HCT116 (cell line): Measurements from ENCODE around the gene KMT5C. TPM values are rescaled to one million over a fixed set of nuclear protein-coding genes. Genes with fewer than 3 reads are reported as not detected.

Experiments used
- ATAC-seq: fragments of 200-7000 bp; cut with Tn5 transposase; 2 replicates; pipeline ENCODE4 v1.9.1; 2020; ENCODE audit warnings: mild to moderate bottlenecking, moderate library complexity
- BruUV-seq: library from RNA; stranded (reverse); fragments of 400-500 nt; replicated peaks from 2 replicates; lab custom pipeline; 2021; lab: Mats Ljungman, UMichigan
- CTCF ChIA-PET: fragments of 300-600 bp; sonication (Branson Sonifier 250); formaldehyde crosslinking; loops from one replicate; lab custom pipeline; 2021; ENCODE audit warnings: antibody characterized with exemption; lab: Charles Lee
- POLR2A ChIA-PET: fragments of 300-600, 350-600 bp; sonication (Branson Sonifier 250); formaldehyde crosslinking; loops from one replicate; lab custom pipeline; 2021; ENCODE audit warnings: antibody characterized with exemption; lab: Charles Lee
- RAD21 ChIA-PET, 2 experiments: fragments of 300-600 bp; sonication (Branson Sonifier 250); formaldehyde crosslinking; loops; one replicate each; lab custom pipeline; 2023; ENCODE audit warnings: low total read pairs in 2 of 2; ENCODE audit not compliant: uncharacterized antibody in 2 of 2, unreplicated experiment in 2 of 2, low non-redundant PET in 1 of 2; lab: Charles Lee
- DNase-seq: peaks from one replicate; pipeline ENCODE4 v3.0.0-alpha.2; 2010; ENCODE audit warnings: low read depth, low spot score
- H2AFZ ChIP-seq: fragments of 200-600 bp; shearing (Covaris generic), sonication (generic); 2 replicates; pipeline ENCODE4 v1.6.1; 2017; ENCODE audit warnings: low read depth, mixed run types, mixed read lengths, antibody characterized with exemption, low read length; ENCODE audit not compliant: poor library complexity, severe bottlenecking
- H3K27ac ChIP-seq: 2 replicates; pipeline ENCODE4 v1.5.1; 2012; ENCODE audit warnings: low read depth, low read length
- H3K27me3 ChIP-seq: fragments of 200-600 bp; sonication (generic); 2 replicates; pipeline ENCODE4 v1.6.1; 2016; ENCODE audit warnings: mixed run types, low read length, mixed read lengths; ENCODE audit not compliant: insufficient read depth
- H3K36me3 ChIP-seq, 2 experiments: fragments of 200-500 bp in 1 of 2; fragments of 200-600 bp in 1 of 2; sonication (Bioruptor generic) in 1 of 2; sonication (generic) in 1 of 2; 2 replicates each; pipeline versions ENCODE4 v1.5.1 to v1.6.1; 2014 to 2016; ENCODE audit warnings: low read length in 2 of 2, inconsistent platforms in 1 of 2, mixed read lengths in 1 of 2, mixed run types in 1 of 2; ENCODE audit not compliant: insufficient read depth in 2 of 2, control insufficient read depth in 1 of 2
- H3K4me1 ChIP-seq, 2 experiments: fragments of 200-600 bp in 1 of 2; sonication (generic) in 1 of 2; 2 replicates each; pipeline versions ENCODE4 v1.5.1 to v1.6.1; 2012 to 2017; ENCODE audit warnings: low read length in 2 of 2, inconsistent platforms in 1 of 2, mild to moderate bottlenecking in 1 of 2, mixed read lengths in 1 of 2, mixed run types in 1 of 2, moderate library complexity in 1 of 2; ENCODE audit not compliant: insufficient read depth in 2 of 2, control insufficient read depth in 1 of 2
- H3K4me2 ChIP-seq: fragments of 200-600 bp; sonication (generic); 2 replicates; pipeline ENCODE4 v1.6.1; 2017; ENCODE audit warnings: mixed run types, low read length, mixed read lengths
- H3K4me3 ChIP-seq, 2 experiments: fragments of 200-600 bp in 1 of 2; sonication (generic) in 1 of 2; replicated peaks in 1 of 2; 2 replicates each; pipeline ENCODE4 v1.5.1; 2011 to 2016; ENCODE audit warnings: low read length in 2 of 2, control low read depth in 1 of 2, low read depth in 1 of 2, mild to moderate bottlenecking in 1 of 2, mixed read lengths in 1 of 2, mixed run types in 1 of 2
- H3K79me2 ChIP-seq: fragments of 200-600 bp; sonication (generic); 2 replicates; pipeline ENCODE4 v1.6.1; 2017; ENCODE audit warnings: mild to moderate bottlenecking, mixed run types, low read length, moderate library complexity, mixed read lengths; ENCODE audit not compliant: insufficient read depth
- H3K9ac ChIP-seq: fragments of 200-600 bp; sonication (generic); 2 replicates; pipeline ENCODE4 v1.6.1; 2016; ENCODE audit warnings: low read length, mixed read lengths
- H3K9me2 ChIP-seq: fragments of 200-600 bp; sonication (generic), shearing (Covaris generic); 2 replicates; pipeline ENCODE4 v1.6.1; 2017; ENCODE audit warnings: mixed run types, mild to moderate bottlenecking, moderate library complexity; ENCODE audit not compliant: insufficient read depth
- H3K9me3 ChIP-seq, 2 experiments: fragments of 200-500 bp in 1 of 2; fragments of 200-600 bp in 1 of 2; sonication (Bioruptor generic) in 1 of 2; sonication (generic) in 1 of 2; 2 replicates each; pipeline ENCODE4 v1.6.1; 2014 to 2017; ENCODE audit warnings: low read length in 2 of 2, mixed read lengths in 2 of 2, inconsistent platforms in 1 of 2, low read depth in 1 of 2, mild to moderate bottlenecking in 1 of 2, mixed run types in 1 of 2, moderate library complexity in 1 of 2; ENCODE audit not compliant: control insufficient read depth in 1 of 2, insufficient read depth in 1 of 2
- H4K20me1 ChIP-seq: fragments of 200-600 bp; sonication (generic), shearing (Covaris generic); 2 replicates; pipeline ENCODE4 v1.6.1; 2017; ENCODE audit warnings: mixed run types, mild to moderate bottlenecking, moderate library complexity; ENCODE audit not compliant: insufficient read depth
- EGR1 ChIP-seq: IDR thresholded peaks from 2 replicates; pipeline ENCODE4 v1.6.1; 2012; ENCODE audit warnings: low read depth
- EZH2phosphoT487 ChIP-seq: fragments of 200-600 bp; IDR thresholded peaks from 2 replicates; pipeline ENCODE4 v1.6.1; 2018; ENCODE audit warnings: antibody characterized with exemption, borderline replicate concordance
- TCF7L2 ChIP-seq: IDR thresholded peaks from 2 replicates; pipeline ENCODE4 v1.7.0; 2011; ENCODE audit warnings: borderline replicate concordance, inconsistent platforms; ENCODE audit not compliant: insufficient read depth, insufficient read length; ENCODE audit errors: extremely low read depth
- intact Hi-C: fragments of 100-400 bp; cut with micrococcal nuclease; formaldehyde crosslinking; loops from 2 replicates; pipeline ENCODE4 v1.10.0; 2022
- total RNA-seq: library from RNA; stranded (reverse); gene quantifications from one replicate; pipeline ENCODE4 v1.2.1, GENCODE V29; 2021; ENCODE audit not compliant: unreplicated experiment
- TF ChIP-seq, protein P1 (sequence below): IDR thresholded peaks from 2 replicates; pipeline ENCODE4 v1.6.1; 2011; ENCODE audit warnings: mild to moderate bottlenecking, low read length, moderate library complexity; ENCODE audit not compliant: insufficient replicate concordance; ENCODE audit errors: extremely low read depth
- TF ChIP-seq, protein P2 (sequence below): IDR thresholded peaks from 2 replicates; pipeline ENCODE4 v1.6.1; 2012; ENCODE audit warnings: low read depth

The KMT5C gene
- total RNA-seq, 1 experiment from 2014 or later: 27.5 TPM

DNA sequence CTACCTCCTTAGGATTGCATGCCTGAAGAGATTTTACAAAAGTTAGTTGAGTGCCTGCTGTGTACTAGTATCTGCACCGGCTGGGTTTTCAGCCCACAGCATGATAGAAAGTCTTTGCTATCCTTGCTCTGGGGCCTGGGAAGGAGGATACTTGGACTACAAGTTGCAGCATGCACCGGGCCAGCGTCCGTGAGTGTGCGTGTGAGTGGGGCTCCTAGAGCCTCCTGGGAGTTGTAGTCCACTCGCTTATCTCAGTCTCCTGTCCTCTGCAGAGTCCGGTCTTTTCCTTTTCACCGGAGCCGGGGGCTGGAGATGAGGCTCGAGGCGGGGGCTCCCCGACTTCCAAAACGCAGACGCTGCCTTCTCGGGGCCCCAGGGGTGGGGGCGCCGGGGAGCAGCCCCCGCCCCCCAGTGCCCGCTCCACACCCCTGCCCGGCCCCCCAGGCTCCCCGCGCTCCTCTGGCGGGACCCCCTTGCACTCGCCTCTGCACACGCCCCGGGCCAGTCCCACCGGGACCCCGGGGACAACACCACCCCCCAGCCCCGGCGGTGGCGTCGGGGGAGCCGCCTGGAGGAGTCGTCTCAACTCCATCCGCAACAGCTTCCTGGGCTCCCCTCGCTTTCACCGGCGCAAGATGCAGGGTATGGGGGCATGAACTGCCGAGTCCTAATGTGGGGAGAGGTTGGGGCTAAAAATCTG lies 35.2 kb upstream of the KMT5C start:
- H3K9me2 ChIP-seq: no peaks in the 10 kb centered on the region
- POLR2A ChIA-PET: no interaction called here
- CTCF ChIA-PET: no interaction called here
- peak; percentile 63 for ATAC-seq
- H3K36me3 ChIP-seq: peaks cover 13 to 17% of the 10 kb centered on the region in 2 experiments; a peak in 3 of 4 replicates
- no TSS peak for BruUV-seq
- no peak for DNase-seq
- no peak overlapping the region for H3K4me2 ChIP-seq
- H2AFZ ChIP-seq: no peak overlapping the region
- RAD21 ChIA-PET: no interaction called here
- H3K79me2 ChIP-seq: no peaks in the 10 kb centered on the region
- no peak overlapping the region for H3K9ac ChIP-seq
- no peaks in the 10 kb centered on the region for H4K20me1 ChIP-seq
- TF ChIP-seq EZH2phosphoT487: no peak
- TF ChIP-seq TCF7L2: no peak
- TF ChIP-seq, protein P1, sequence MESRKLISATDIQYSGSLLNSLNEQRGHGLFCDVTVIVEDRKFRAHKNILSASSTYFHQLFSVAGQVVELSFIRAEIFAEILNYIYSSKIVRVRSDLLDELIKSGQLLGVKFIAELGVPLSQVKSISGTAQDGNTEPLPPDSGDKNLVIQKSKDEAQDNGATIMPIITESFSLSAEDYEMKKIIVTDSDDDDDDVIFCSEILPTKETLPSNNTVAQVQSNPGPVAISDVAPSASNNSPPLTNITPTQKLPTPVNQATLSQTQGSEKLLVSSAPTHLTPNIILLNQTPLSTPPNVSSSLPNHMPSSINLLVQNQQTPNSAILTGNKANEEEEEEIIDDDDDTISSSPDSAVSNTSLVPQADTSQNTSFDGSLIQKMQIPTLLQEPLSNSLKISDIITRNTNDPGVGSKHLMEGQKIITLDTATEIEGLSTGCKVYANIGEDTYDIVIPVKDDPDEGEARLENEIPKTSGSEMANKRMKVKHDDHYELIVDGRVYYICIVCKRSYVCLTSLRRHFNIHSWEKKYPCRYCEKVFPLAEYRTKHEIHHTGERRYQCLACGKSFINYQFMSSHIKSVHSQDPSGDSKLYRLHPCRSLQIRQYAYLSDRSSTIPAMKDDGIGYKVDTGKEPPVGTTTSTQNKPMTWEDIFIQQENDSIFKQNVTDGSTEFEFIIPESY: no peak
- no peak for TF ChIP-seq EGR1
- TF ChIP-seq, protein P2, sequence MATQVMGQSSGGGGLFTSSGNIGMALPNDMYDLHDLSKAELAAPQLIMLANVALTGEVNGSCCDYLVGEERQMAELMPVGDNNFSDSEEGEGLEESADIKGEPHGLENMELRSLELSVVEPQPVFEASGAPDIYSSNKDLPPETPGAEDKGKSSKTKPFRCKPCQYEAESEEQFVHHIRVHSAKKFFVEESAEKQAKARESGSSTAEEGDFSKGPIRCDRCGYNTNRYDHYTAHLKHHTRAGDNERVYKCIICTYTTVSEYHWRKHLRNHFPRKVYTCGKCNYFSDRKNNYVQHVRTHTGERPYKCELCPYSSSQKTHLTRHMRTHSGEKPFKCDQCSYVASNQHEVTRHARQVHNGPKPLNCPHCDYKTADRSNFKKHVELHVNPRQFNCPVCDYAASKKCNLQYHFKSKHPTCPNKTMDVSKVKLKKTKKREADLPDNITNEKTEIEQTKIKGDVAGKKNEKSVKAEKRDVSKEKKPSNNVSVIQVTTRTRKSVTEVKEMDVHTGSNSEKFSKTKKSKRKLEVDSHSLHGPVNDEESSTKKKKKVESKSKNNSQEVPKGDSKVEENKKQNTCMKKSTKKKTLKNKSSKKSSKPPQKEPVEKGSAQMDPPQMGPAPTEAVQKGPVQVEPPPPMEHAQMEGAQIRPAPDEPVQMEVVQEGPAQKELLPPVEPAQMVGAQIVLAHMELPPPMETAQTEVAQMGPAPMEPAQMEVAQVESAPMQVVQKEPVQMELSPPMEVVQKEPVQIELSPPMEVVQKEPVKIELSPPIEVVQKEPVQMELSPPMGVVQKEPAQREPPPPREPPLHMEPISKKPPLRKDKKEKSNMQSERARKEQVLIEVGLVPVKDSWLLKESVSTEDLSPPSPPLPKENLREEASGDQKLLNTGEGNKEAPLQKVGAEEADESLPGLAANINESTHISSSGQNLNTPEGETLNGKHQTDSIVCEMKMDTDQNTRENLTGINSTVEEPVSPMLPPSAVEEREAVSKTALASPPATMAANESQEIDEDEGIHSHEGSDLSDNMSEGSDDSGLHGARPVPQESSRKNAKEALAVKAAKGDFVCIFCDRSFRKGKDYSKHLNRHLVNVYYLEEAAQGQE: no peak
- H3K9me3 ChIP-seq: no peaks in the 10 kb centered on the region
- intact Hi-C loops: loop anchor here (5.0 kb wide), 1 partner anchor 78 kb away; the partner anchor contains the start of gene TMEM238
- peaks cover 0 to 7% of the 10 kb centered on the region in 2 experiments; a peak in 1 of 4 replicates for H3K4me1 ChIP-seq
- no peak overlapping the region for H3K27ac ChIP-seq
- H3K27me3 ChIP-seq: no peaks in the 10 kb centered on the region
- no peak overlapping the region for H3K4me3 ChIP-seq
